Activated T-helper 1 cell treated with anti-CD3 and anti-CD28 coated beads, Interleukin-12 subunit alpha, Interleukin-12 subunit beta, Interleukin-2, Interleukin-4 antibody, amounts not matched to agents 30 ng/mL and 10 ng/mL and 1 ng/mL, durations not matched to agents 14 hours and 24 hours and 36 hours (primary cell): Measurements from ENCODE around the gene CTNNA2. TPM values are rescaled to one million over a fixed set of nuclear protein-coding genes. Genes with fewer than 3 reads are reported as not detected.
"Not testable (repeated sequence)": the region's sequence is repeated elsewhere in the genome, so short reads cannot be mapped to it uniquely, and the experiment has no call there.

Source experiments
- DNase-seq: peaks from one replicate; pipeline ENCODE4 v3.0.0; 2021; ENCODE audit warnings: low spot score
- H3K27ac Mint-ChIP-seq: one replicate; pipeline ENCODE4 v1.8.0; 2021; ENCODE audit warnings: mild to moderate bottlenecking, mixed read lengths
- H3K27me3 Mint-ChIP-seq: one replicate; pipeline ENCODE4 v1.8.0; 2022; ENCODE audit warnings: mild to moderate bottlenecking, moderate library complexity, mixed read lengths; ENCODE audit not compliant: insufficient read depth
- H3K36me3 Mint-ChIP-seq: one replicate; pipeline ENCODE4 v1.8.0; 2021; ENCODE audit warnings: low read depth, mixed read lengths
- H3K4me1 Mint-ChIP-seq: one replicate; pipeline ENCODE4 v1.8.0; 2021; ENCODE audit warnings: low read depth, mixed read lengths
- H3K4me3 Mint-ChIP-seq: one replicate; pipeline ENCODE4 v1.8.0; 2021; ENCODE audit warnings: mild to moderate bottlenecking, moderate library complexity, mixed read lengths
- H3K9me3 Mint-ChIP-seq: one replicate; pipeline ENCODE4 v1.8.0; 2021; ENCODE audit warnings: mixed read lengths
- intact Hi-C: fragments of 100-400 bp; cut with micrococcal nuclease; formaldehyde crosslinking; loops from one replicate; pipeline ENCODE4 v1.15.1; 2024
- total RNA-seq: library from RNA; stranded (reverse); gene quantifications from 2 replicates; pipeline ENCODE4 v1.2.3, GENCODE V29; 2022

CTNNA2 gene
- total RNA-seq, 1 donor from 2014 or later = not detected

- Mint-ChIP-seq H3K4me3 (no peak overlapping the region), H3K4me1 (no peaks in the 10 kb centered on the region), H3K36me3 (no peaks in the 10 kb centered on the region), H3K27ac (no peak overlapping the region), H3K27me3 (no peaks in the 10 kb centered on the region), H3K9me3 (peaks cover 21% of the 10 kb centered on the region)
- DNase-seq = no peak
- intact Hi-C loops = no loop called here
Measured at GRCh38 chr2:80113399-80113798, 600.5 kb downstream of the CTNNA2 start.

GRCh38 chr2:80114812-80115211, 602.0 kb downstream of the CTNNA2 start:
- no peaks in the 10 kb centered on the region for H3K4me1 Mint-ChIP-seq
- H3K4me3 Mint-ChIP-seq = no peak overlapping the region
- H3K36me3 Mint-ChIP-seq = no peaks in the 10 kb centered on the region
- no peak for DNase-seq
- H3K27me3 Mint-ChIP-seq = no peaks in the 10 kb centered on the region
- intact Hi-C loops = no loop called here
- H3K27ac Mint-ChIP-seq = no peak overlapping the region
- H3K9me3 Mint-ChIP-seq = peaks cover 17% of the 10 kb centered on the region

GRCh38 chr2:80117401-80117800, 604.5 kb downstream of the CTNNA2 start:
- Mint-ChIP-seq H3K27me3 (no peaks in the 10 kb centered on the region), H3K27ac (no peak overlapping the region), H3K9me3 (peaks cover 4% of the 10 kb centered on the region), H3K4me1 (no peaks in the 10 kb centered on the region), H3K36me3 (no peaks in the 10 kb centered on the region), H3K4me3 (no peak overlapping the region)
- intact Hi-C loops = no loop called here
- no peak for DNase-seq

DNA sequence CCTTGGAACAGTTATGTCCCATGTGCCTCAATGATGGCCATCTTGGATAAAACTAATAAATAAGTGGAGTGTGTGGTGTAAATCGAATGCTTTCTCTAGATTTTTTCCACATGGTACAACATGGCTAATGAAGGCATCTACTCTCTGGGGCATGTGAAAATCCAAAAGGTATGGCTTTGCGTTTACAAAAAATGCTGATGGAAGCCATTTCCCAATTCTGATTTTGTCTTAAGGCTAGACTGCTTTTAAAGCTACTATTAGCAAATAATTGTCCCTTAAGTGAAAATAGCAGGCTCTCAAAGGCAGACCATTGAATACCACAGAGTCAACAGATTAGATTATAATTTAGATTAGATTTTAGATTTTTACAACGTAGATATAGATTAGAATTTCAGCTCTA, 608.0 kb downstream of the CTNNA2 start:
- intact Hi-C loops = no loop called here
- no peak overlapping the region for H3K4me3 Mint-ChIP-seq
- no peaks in the 10 kb centered on the region for H3K36me3 Mint-ChIP-seq
- H3K9me3 Mint-ChIP-seq = no peaks in the 10 kb centered on the region
- no peak for DNase-seq
- no peak overlapping the region for H3K27ac Mint-ChIP-seq
- H3K4me1 Mint-ChIP-seq = no peaks in the 10 kb centered on the region
- no peaks in the 10 kb centered on the region for H3K27me3 Mint-ChIP-seq

GRCh38 chr2:80122675-80123074, 609.8 kb downstream of the CTNNA2 start:
- Mint-ChIP-seq H3K27me3 (no peaks in the 10 kb centered on the region), H3K36me3 (no peaks in the 10 kb centered on the region), H3K9me3 (no peaks in the 10 kb centered on the region), H3K4me3 (no peak overlapping the region), H3K27ac (no peak overlapping the region), H3K4me1 (no peaks in the 10 kb centered on the region)
- DNase-seq = no peak
- intact Hi-C loops = no loop called here

- Mint-ChIP-seq H3K36me3 (no peaks in the 10 kb centered on the region), H3K9me3 (no peaks in the 10 kb centered on the region), H3K27me3 (no peaks in the 10 kb centered on the region), H3K4me1 (no peaks in the 10 kb centered on the region), H3K27ac (no peak overlapping the region), H3K4me3 (no peak overlapping the region)
- DNase-seq = no peak
- intact Hi-C loops = no loop called here
Measured at GRCh38 chr2:80126596-80127189, 613.8 kb downstream of the CTNNA2 start.

DNA sequence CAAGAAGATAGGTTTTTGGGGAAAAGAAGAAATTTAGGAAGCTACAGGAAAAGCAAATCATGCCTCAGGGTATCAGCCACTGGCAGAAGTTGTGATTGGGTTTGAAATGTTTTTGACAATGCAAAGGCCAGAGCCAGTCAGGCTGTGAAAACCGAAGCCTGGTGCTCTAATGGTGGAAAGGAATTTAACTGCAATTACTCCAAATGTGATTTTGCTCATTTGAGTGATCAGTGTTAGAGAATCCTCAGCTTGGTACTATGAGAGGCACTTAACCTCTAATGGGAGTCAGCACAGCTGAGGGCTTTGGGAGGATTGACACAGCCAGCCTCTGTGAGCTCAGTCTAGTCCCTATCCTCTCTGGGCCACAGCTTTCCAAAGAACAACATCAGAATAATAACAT, 615.2 kb downstream of the CTNNA2 start:
- Mint-ChIP-seq H3K4me1 (no peaks in the 10 kb centered on the region), H3K9me3 (no peaks in the 10 kb centered on the region), H3K27ac (no peak overlapping the region), H3K4me3 (no peak overlapping the region), H3K36me3 (no peaks in the 10 kb centered on the region), H3K27me3 (no peaks in the 10 kb centered on the region)
- no peak for DNase-seq
- intact Hi-C loops = no loop called here

DNA sequence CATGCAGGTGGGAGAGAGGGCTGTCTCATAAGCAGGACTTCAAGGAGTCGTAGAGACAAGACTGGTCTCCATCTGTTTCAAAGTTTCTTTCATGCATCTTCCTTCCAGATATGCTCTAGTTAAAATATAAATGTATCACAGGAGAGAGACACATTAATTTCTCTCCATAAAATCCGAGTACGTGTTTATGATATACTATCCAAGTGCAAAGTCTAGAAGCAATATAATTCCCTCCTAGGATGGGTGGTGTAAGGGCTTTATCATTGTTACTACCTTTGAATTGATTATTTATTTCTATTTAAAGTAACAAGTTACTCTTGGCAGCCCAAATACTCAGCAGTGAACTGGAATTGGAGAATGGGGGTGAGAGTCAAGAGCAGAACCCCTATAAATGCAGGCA, 619.4 kb downstream of the CTNNA2 start:
- intact Hi-C loops = no loop called here
- H3K27ac Mint-ChIP-seq = no peak overlapping the region
- no peaks in the 10 kb centered on the region for H3K4me1 Mint-ChIP-seq
- no peaks in the 10 kb centered on the region for H3K27me3 Mint-ChIP-seq
- H3K4me3 Mint-ChIP-seq = no peak overlapping the region
- H3K9me3 Mint-ChIP-seq = peaks cover 3% of the 10 kb centered on the region
- DNase-seq = no peak
- no peaks in the 10 kb centered on the region for H3K36me3 Mint-ChIP-seq

DNA sequence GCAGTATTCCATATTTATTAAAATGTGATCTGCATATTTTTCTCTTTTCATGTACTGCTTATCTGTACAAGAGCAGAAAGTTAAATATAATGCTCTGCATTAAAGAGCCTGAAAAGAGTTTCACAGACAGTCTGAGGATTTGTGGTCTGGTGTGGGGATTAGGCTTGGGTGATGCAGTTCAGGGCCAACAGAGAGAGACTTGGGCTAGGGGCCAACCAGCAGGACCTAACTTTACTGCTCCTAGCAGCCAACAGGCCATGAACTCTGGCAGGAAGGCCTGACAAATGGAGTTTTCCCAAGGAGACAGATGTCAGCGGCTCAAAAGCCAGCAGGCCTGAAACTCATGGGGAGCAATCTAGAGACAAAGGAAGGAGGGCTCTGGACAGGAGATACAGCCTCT, 622.1 kb downstream of the CTNNA2 start:
- Mint-ChIP-seq H3K36me3 (no peaks in the 10 kb centered on the region), H3K4me3 (no peak overlapping the region), H3K27ac (no peak overlapping the region), H3K4me1 (no peaks in the 10 kb centered on the region), H3K9me3 (peaks cover 7% of the 10 kb centered on the region), H3K27me3 (no peaks in the 10 kb centered on the region)
- intact Hi-C loops = no loop called here
- DNase-seq = no peak

DNA sequence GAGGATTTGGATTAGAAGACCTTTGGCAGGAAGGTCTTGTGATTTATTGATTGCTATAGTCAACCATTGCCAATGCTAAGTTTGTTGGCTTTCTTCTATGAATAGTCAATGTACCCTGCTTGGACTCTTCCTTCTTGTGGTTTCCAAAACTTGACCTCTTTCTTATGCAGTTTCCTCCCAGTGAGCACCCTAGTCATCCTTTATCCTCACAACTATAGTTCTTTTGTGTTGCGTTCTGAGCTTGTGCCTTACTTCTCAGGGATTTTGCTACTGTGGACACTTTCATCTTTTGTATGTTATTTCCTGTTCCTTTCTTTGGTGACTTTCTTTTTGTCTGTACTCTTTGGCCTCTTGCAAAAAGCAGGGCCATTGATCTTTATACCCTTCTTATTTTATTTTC, 623.5 kb downstream of the CTNNA2 start:
- H3K4me3 Mint-ChIP-seq = no peak overlapping the region
- intact Hi-C loops = no loop called here
- H3K27me3 Mint-ChIP-seq = no peaks in the 10 kb centered on the region
- H3K36me3 Mint-ChIP-seq = no peaks in the 10 kb centered on the region
- no peak for DNase-seq
- H3K9me3 Mint-ChIP-seq = peaks cover 7% of the 10 kb centered on the region
- H3K4me1 Mint-ChIP-seq = no peaks in the 10 kb centered on the region
- no peak overlapping the region for H3K27ac Mint-ChIP-seq

DNA sequence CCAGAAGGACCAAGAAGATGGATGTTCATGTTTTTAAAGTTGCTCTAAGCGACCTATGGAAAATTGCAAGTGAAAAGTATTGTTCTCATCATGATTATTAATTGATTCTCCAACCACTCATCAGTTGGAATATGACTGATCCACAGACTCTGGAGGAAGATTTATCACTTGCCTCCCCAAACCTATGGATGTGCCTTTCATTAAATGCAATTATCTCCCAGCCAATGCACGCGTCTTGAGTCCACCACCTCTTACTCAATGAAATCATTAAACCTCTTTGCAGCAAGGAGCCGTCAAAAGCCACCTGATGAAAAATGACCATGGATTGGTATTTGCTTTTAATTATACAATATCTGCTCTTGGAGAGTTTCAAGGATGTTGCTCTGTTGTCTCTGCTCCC, 626.1 kb downstream of the CTNNA2 start:
- Mint-ChIP-seq H3K36me3 (no peaks in the 10 kb centered on the region), H3K4me3 (no peak overlapping the region), H3K27me3 (no peaks in the 10 kb centered on the region), H3K9me3 (peaks cover 13% of the 10 kb centered on the region), H3K4me1 (no peaks in the 10 kb centered on the region), H3K27ac (no peak overlapping the region)
- DNase-seq = no peak
- intact Hi-C loops = no loop called here

DNA sequence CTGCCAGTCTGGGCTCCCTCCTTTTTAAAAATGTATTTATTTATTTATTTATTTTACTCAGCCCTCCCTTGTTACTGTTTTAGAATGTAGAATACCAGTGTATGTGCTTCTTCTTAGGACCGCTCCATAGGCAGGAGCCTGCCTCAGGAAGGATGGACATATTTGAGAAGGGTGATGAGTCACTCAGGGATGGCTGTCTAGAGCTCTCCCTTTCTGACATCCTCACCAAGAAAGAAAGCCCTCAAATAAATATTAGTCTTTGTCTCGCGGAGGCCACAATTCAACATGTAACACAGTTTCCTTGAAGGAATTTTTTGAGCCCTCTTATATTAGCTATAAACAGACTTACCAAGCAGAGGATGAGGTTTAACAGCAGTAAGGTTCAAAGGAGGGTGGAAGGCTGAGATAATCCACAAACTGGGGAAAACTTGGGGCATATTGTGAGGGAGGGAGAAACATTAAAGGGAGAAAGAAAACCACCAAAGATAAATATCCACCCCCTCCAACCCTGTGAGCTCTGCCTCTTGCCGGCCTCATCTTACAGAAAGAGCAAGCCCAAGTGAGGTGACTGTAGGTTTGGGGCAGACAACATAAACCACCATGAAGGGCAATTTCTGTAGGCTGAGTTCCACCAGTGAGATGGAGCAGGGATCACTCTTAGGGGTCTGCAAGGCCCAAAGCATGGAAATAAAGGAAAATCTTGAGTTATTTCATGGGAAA, 628.3 kb downstream of the CTNNA2 start:
- intact Hi-C loops = no loop called here
- Mint-ChIP-seq H3K36me3 (no peaks in the 10 kb centered on the region), H3K9me3 (peaks cover 14% of the 10 kb centered on the region)

DNA sequence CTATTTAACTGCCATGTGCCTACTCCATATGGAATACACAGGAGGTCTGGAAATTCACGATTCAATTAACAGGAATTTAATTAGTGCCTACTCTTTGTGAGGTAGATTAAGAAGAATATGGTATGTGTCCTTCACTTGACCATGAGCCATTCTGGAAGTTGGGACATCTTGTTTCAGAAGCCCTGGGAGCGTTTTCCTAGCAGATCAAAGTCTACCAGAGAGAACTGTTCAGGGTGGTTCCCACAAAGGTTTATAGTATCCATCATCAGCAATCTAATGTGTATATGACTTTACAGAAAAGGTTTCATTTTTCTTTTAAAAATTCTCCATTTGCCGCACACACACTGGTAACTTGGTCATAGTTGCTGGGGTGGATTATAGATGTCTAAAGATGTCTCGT, 632.6 kb downstream of the CTNNA2 start:
- Mint-ChIP-seq H3K36me3 (no peaks in the 10 kb centered on the region), H3K27me3 (no peaks in the 10 kb centered on the region), H3K4me1 (no peaks in the 10 kb centered on the region), H3K4me3 (no peak overlapping the region), H3K9me3 (peaks cover 11% of the 10 kb centered on the region), H3K27ac (no peak overlapping the region)
- intact Hi-C loops = no loop called here
- no peak for DNase-seq

More for the DNA sequence above, 628.3 kb downstream of the CTNNA2 start:
- Mint-ChIP-seq H3K27ac (no peak overlapping the region), H3K4me1 (no peaks in the 10 kb centered on the region), H3K27me3 (no peaks in the 10 kb centered on the region), H3K4me3 (no peak overlapping the region)
- DNase-seq = no peak

- H3K4me3 Mint-ChIP-seq, DNase-seq, H3K4me1 Mint-ChIP-seq, H3K27ac Mint-ChIP-seq, H3K27me3 Mint-ChIP-seq, H3K36me3 Mint-ChIP-seq, intact Hi-C loops: not testable (repeated sequence)
- H3K9me3 Mint-ChIP-seq = peaks cover 11% of the 10 kb centered on the region
Measured at GRCh38 chr2:80146757-80147156, 633.9 kb downstream of the CTNNA2 start.
